Neural cell (in vitro differentiated cells): ENCODE data around the gene RAB22A. TPM values are rescaled to one million over a fixed set of nuclear protein-coding genes. Genes with fewer than 3 reads are reported as not detected.
"Not testable (repeated sequence)": the region's sequence is repeated elsewhere in the genome, so short reads cannot be mapped to it uniquely, and the experiment has no call there.

Source experiments
- H2AFZ ChIP-seq: fragments of 200-600, 300-800 bp; sonication (generic), shearing (Covaris generic); 2 replicates; pipeline ENCODE4 v1.6.0; 2014; ENCODE audit warnings: low read depth, mild to moderate bottlenecking, antibody characterized with exemption, low read length, moderate library complexity
- H3F3A ChIP-seq: fragments of 200-600 bp; shearing (Covaris generic); 2 replicates; pipeline ENCODE4 v1.6.1; 2016; ENCODE audit warnings: mild to moderate bottlenecking, moderate library complexity, mixed read lengths, antibody characterized with exemption, low read length; ENCODE audit not compliant: insufficient read depth, poor library complexity, severe bottlenecking
- H3K27ac ChIP-seq: fragments of 200-600, 300-800 bp; sonication (generic), shearing (Covaris generic); 2 replicates; pipeline ENCODE4 v1.5.1; 2014; ENCODE audit warnings: mild to moderate bottlenecking, low read length, moderate library complexity
- H3K27me3 ChIP-seq: fragments of 300-800, 200-600 bp; sonication (generic), shearing (Covaris generic); 2 replicates; pipeline ENCODE4 v1.6.0; 2014; ENCODE audit warnings: mild to moderate bottlenecking, low read depth, low read length, moderate library complexity; ENCODE audit not compliant: insufficient read depth
- H3K36me3 ChIP-seq: fragments of 300-800, 200-600 bp; sonication (generic), shearing (Covaris generic); 2 replicates; pipeline ENCODE4 v1.5.1; 2014; ENCODE audit warnings: mild to moderate bottlenecking, antibody characterized with exemption, low read length, moderate library complexity; ENCODE audit not compliant: insufficient read depth
- H3K4me2 ChIP-seq: fragments of 300-800, 200-600 bp; sonication (generic), shearing (Covaris generic); 2 replicates; pipeline ENCODE4 v1.6.0; 2014; ENCODE audit warnings: mild to moderate bottlenecking, low read length
- H3K4me3 ChIP-seq: fragments of 300-800, 200-600 bp; sonication (generic), shearing (Covaris generic); 2 replicates; pipeline ENCODE4 v1.5.1; 2014; ENCODE audit warnings: mild to moderate bottlenecking, low read length, moderate library complexity
- H3K79me2 ChIP-seq: fragments of 200-600 bp; shearing (Covaris generic); replicated peaks from 2 replicates; pipeline ENCODE4 v1.6.0; 2014; ENCODE audit warnings: mild to moderate bottlenecking, low read length, moderate library complexity; ENCODE audit not compliant: insufficient read depth
- H3K9ac ChIP-seq: fragments of 300-800, 200-600 bp; sonication (generic), shearing (Covaris generic); 2 replicates; pipeline ENCODE4 v1.6.1; 2016; ENCODE audit warnings: mild to moderate bottlenecking, low read length, mixed read lengths
- H3K9me2 ChIP-seq: fragments of 200-600 bp; shearing (Covaris generic); 2 replicates; pipeline ENCODE4 v1.6.1; 2016; ENCODE audit warnings: mild to moderate bottlenecking, low read length, mixed read lengths; ENCODE audit not compliant: insufficient read depth
- H3K9me3 ChIP-seq: fragments of 200-600, 300-800 bp; sonication (generic), shearing (Covaris generic); 2 replicates; pipeline ENCODE4 v1.6.1; 2016; ENCODE audit warnings: mild to moderate bottlenecking, mixed run types, low read length, moderate library complexity, mixed read lengths
- H4K20me1 ChIP-seq: fragments of 200-600 bp; shearing (Covaris generic); 2 replicates; pipeline ENCODE4 v1.6.1; 2016; ENCODE audit warnings: mild to moderate bottlenecking, mixed run types; ENCODE audit not compliant: insufficient read depth
- CTCF ChIP-seq: fragments of 450-650 bp; IDR thresholded peaks from 2 replicates; pipeline ENCODE4 v1.5.1; 2014; ENCODE audit warnings: antibody characterized with exemption, mild to moderate bottlenecking, moderate library complexity; ENCODE audit not compliant: poor library complexity, severe bottlenecking
- EP300 ChIP-seq: fragments of 450-650 bp; conservative IDR thresholded peaks from 2 replicates; pipeline ENCODE4 v1.6.1; 2014; ENCODE audit warnings: antibody characterized with exemption, mild to moderate bottlenecking, moderate library complexity; ENCODE audit not compliant: poor library complexity, severe bottlenecking
- EZH2 ChIP-seq: fragments of 200-600, 300-800 bp; shearing (Covaris generic), sonication (generic); IDR thresholded peaks from 2 replicates; pipeline ENCODE4 v1.6.1; 2014; ENCODE audit warnings: antibody characterized with exemption, low read length, borderline replicate concordance, mild to moderate bottlenecking; ENCODE audit not compliant: insufficient read depth, poor library complexity, severe bottlenecking
- MXI1 ChIP-seq: fragments of 450-650 bp; conservative IDR thresholded peaks from 2 replicates; pipeline ENCODE4 v1.6.1; 2014; ENCODE audit warnings: antibody characterized with exemption, mild to moderate bottlenecking; ENCODE audit not compliant: poor library complexity, severe bottlenecking
- POLR2AphosphoS5 ChIP-seq: IDR thresholded peaks from 2 replicates; pipeline ENCODE4 v1.6.1; 2012
- RAD21 ChIP-seq: fragments of 450-650 bp; conservative IDR thresholded peaks from 2 replicates; pipeline ENCODE4 v1.6.1; 2014; ENCODE audit warnings: antibody characterized with exemption, mild to moderate bottlenecking, moderate library complexity
- REST ChIP-seq: IDR thresholded peaks from 2 replicates; pipeline ENCODE4 v1.6.1; 2012; ENCODE audit warnings: borderline replicate concordance
- SMC3 ChIP-seq: fragments of 450-650 bp; conservative IDR thresholded peaks from 2 replicates; pipeline ENCODE4 v1.6.1; 2014; ENCODE audit warnings: antibody characterized with exemption, mild to moderate bottlenecking, moderate library complexity; ENCODE audit not compliant: poor library complexity
- TAF1 ChIP-seq: IDR thresholded peaks from 2 replicates; pipeline ENCODE4 v1.6.1; 2012; ENCODE audit warnings: low read depth
- polyA plus RNA-seq: library from polyadenylated mRNA; depleted of rRNA; stranded (reverse); fragments of >200 nt; gene quantifications from 2 replicates; pipeline ENCODE4 v1.2.3, GENCODE V29; 2014

The RAB22A gene
- polyA plus RNA-seq, 1 donor from 2014 or later = 15.7 TPM

GRCh38 chr20:58372806-58373205 is 63.3 kb downstream of the RAB22A start:
- H3F3A ChIP-seq = no peaks in the 10 kb centered on the region
- H3K9me3 ChIP-seq = no peaks in the 10 kb centered on the region
- H3K27me3 ChIP-seq = no peaks in the 10 kb centered on the region
- no peak overlapping the region for H2AFZ ChIP-seq
- H3K27ac ChIP-seq = no peak overlapping the region
- no peak overlapping the region for H3K9ac ChIP-seq
- H3K79me2 ChIP-seq = no peaks in the 10 kb centered on the region
- no peak overlapping the region for H3K4me2 ChIP-seq
- H3K4me3 ChIP-seq = no peak overlapping the region
- H4K20me1 ChIP-seq = no peaks in the 10 kb centered on the region
- TF ChIP-seq EZH2 (no peak), CTCF (no peak), REST (no peak), TAF1 (no peak), SMC3 (no peak), RAD21 (no peak), POLR2AphosphoS5 (no peak), MXI1 (no peak), EP300 (no peak)
- no peaks in the 10 kb centered on the region for H3K36me3 ChIP-seq
- H3K9me2 ChIP-seq = no peaks in the 10 kb centered on the region

GRCh38 chr20:58373296-58373695 is 63.8 kb downstream of the RAB22A start:
- not testable (repeated sequence) for H2AFZ ChIP-seq, H3K27me3 ChIP-seq, H3K4me3 ChIP-seq, H3F3A ChIP-seq, H3K27ac ChIP-seq, H3K9me3 ChIP-seq, H4K20me1 ChIP-seq, H3K36me3 ChIP-seq, H3K9ac ChIP-seq, H3K4me2 ChIP-seq, H3K9me2 ChIP-seq, H3K79me2 ChIP-seq

- Histone ChIP-seq H3K27ac (no peak overlapping the region), H3K9me2 (no peaks in the 10 kb centered on the region), H3K9me3 (no peaks in the 10 kb centered on the region), H2AFZ (no peak overlapping the region), H3K36me3 (no peaks in the 10 kb centered on the region), H4K20me1 (no peaks in the 10 kb centered on the region), H3K79me2 (no peaks in the 10 kb centered on the region), H3K4me3 (no peak overlapping the region), H3K9ac (no peak overlapping the region), H3K27me3 (no peaks in the 10 kb centered on the region), H3K4me2 (no peak overlapping the region), H3F3A (no peaks in the 10 kb centered on the region)
- TF ChIP-seq POLR2AphosphoS5 = no peak
- TF ChIP-seq EZH2 = no peak
- no peak for TF ChIP-seq CTCF
- TF ChIP-seq REST = no peak
- no peak for TF ChIP-seq SMC3
- no peak for TF ChIP-seq TAF1
Observed at GRCh38 chr20:58374027-58374850, 64.7 kb downstream of the RAB22A start.
